Transverse colon (tissue), 4 donors: Measurements from ENCODE around the gene AGAP1. TPM values are rescaled to one million over a fixed set of nuclear protein-coding genes. Genes with fewer than 3 reads are reported as not detected.

Source experiments
- DNase-seq: peaks from one replicate; pipeline ENCODE4 v3.0.0-alpha.2; 2019
- H3K27ac ChIP-seq, 4 donors: fragments of 200-600 bp; sonication (generic); 2 replicates each; pipeline ENCODE4 v1.5.1; 2016 to 2018; ENCODE audit warnings: inconsistent platforms in 4 of 4
- H3K27me3 ChIP-seq: fragments of 200-600 bp; sonication (generic); 2 replicates; pipeline ENCODE4 v1.5.1; 2017; ENCODE audit warnings: inconsistent platforms
- H3K36me3 ChIP-seq, 4 donors: fragments of 200-600 bp; sonication (generic); 2 replicates each; pipeline ENCODE4 v1.5.1; 2017 to 2019; ENCODE audit warnings: inconsistent platforms in 4 of 4
- H3K4me1 ChIP-seq, 4 donors: fragments of 200-600 bp; sonication (generic); 2 replicates each; pipeline ENCODE4 v1.5.1; 2017 to 2020; ENCODE audit warnings: inconsistent platforms in 4 of 4
- H3K4me3 ChIP-seq, 4 donors: fragments of 200-600 bp; sonication (generic); 1 replicate in 1 of 4; 2 replicates in 3 of 4; pipeline versions ENCODE4 v1.5.1 to v1.6.1; 2017 to 2019; ENCODE audit warnings: inconsistent platforms in 4 of 4
- H3K9me3 ChIP-seq, 2 donors: fragments of 200-600 bp; sonication (generic); 2 replicates each; pipeline ENCODE4 v1.5.1; 2017 to 2019; ENCODE audit warnings: inconsistent platforms in 2 of 2
- CTCF ChIP-seq, 5 experiments: fragments of 200-600 bp in 3 of 5; fragments of 450-650 bp in 2 of 5; sonication (generic) in 3 of 5; IDR thresholded peaks; 1 replicate in 2 of 5; 2 replicates in 3 of 5; pipeline ENCODE4 v1.5.1; 2016 to 2017; ENCODE audit warnings: antibody characterized with exemption in 5 of 5, inconsistent platforms in 3 of 5, mild to moderate bottlenecking in 2 of 5, moderate library complexity in 1 of 5
- EP300 ChIP-seq: sonication (generic); formaldehyde crosslinking; IDR thresholded peaks from one replicate; pipeline ENCODE4 v1.6.1; 2017; ENCODE audit warnings: antibody characterized with exemption, low read depth
- POLR2A ChIP-seq: fragments of 450-650 bp; IDR thresholded peaks from one replicate; pipeline ENCODE4 v1.6.1; 2016; ENCODE audit warnings: antibody characterized with exemption, mild to moderate bottlenecking, moderate library complexity
- POLR2AphosphoS5 ChIP-seq, 3 donors: sonication (generic); formaldehyde crosslinking; IDR thresholded peaks; one replicate each; pipeline ENCODE4 v1.6.1; 2016; ENCODE audit warnings: antibody characterized with exemption in 3 of 3
- WGBS, 2 donors: methylation state at CpG; one replicate each; pipeline ENCODE4 v1.1.5; 2018; ENCODE audit warnings: low coverage in 1 of 2; 5-methylcytosine and 5-hydroxymethylcytosine counted together
- in situ Hi-C, 4 donors: fragments of 200-750 bp; cut with MboI; loops; one replicate each; pipeline versions ENCODE4 v1.15.0 to v1.15.1; 2017; ENCODE audit warnings: low sequenced_read_pairs in 3 of 4, low pct_ligation_motif_present in 1 of 4, low pct_unique_long_range_greater_than_20kb in 1 of 4
- intact Hi-C: fragments of 100-400 bp; cut with DNase I; formaldehyde crosslinking; loops from one replicate; pipeline ENCODE4 v1.15.1; 2023; ENCODE audit warnings: low total_unique reads
- total RNA-seq, 4 donors: library from RNA; depleted of rRNA; stranded (reverse); fragments of >200 nt; gene quantifications; one replicate each; pipeline ENCODE4 v1.1.0, GENCODE V29; 2016

Gene AGAP1
- total RNA-seq, 4 donors from 2014 or later, result 56.1 to 96.9 (median 71.2) TPM

- H3K27me3 ChIP-seq, result no peaks in the 10 kb centered on the region
- DNase-seq, result no peak
- H3K27ac ChIP-seq, result no peak overlapping the region
- H3K9me3 ChIP-seq, result no peaks in the 10 kb centered on the region
- no peaks in the 10 kb centered on the region for H3K4me1 ChIP-seq
- H3K4me3 ChIP-seq, result no peak overlapping the region
- TF ChIP-seq EP300, result no peak
- no peak for TF ChIP-seq CTCF (IDR thresholded peaks at IDR 0.05)
- no peak for TF ChIP-seq POLR2AphosphoS5 (IDR thresholded peaks at IDR 0.05)
- 79 to 90% methylated on average over 2 to 10 of the region's 10 CpGs for WGBS, 2 donors
- in situ Hi-C loops (loop anchor here in 2 of 4 donors (10.0 to 25.0 kb wide), 2 partner anchors 63 to 1200 kb away; no protein-coding TSS in a partner anchor), intact Hi-C loops (no loop called here)
- H3K36me3 ChIP-seq, result no peaks in the 10 kb centered on the region
Observed at GRCh38 chr2:235737396-235737795, 243.6 kb downstream of the AGAP1 start.

GRCh38 chr2:235737840-235738239 is 244.0 kb downstream of the AGAP1 start:
- 92% methylated on average over 10 of the region's 10 CpGs; no CpG with 5 or more reads in 1 of the 2 donors for WGBS, 2 donors
- H3K4me3 ChIP-seq, result no peak overlapping the region
- no peak for TF ChIP-seq CTCF (IDR thresholded peaks at IDR 0.05)
- in situ Hi-C loops (loop anchor here in 2 of 4 donors (10.0 to 25.0 kb wide), 2 partner anchors 63 to 1201 kb away; no protein-coding TSS in a partner anchor), intact Hi-C loops (no loop called here)
- H3K4me1 ChIP-seq, result no peaks in the 10 kb centered on the region
- no peaks in the 10 kb centered on the region for H3K36me3 ChIP-seq
- H3K27ac ChIP-seq, result no peak overlapping the region
- no peaks in the 10 kb centered on the region for H3K27me3 ChIP-seq
- H3K9me3 ChIP-seq, result no peaks in the 10 kb centered on the region
- DNase-seq, result no peak

GRCh38 chr2:235739704-235740415 is 246.0 kb downstream of the AGAP1 start:
- TF ChIP-seq POLR2AphosphoS5 (IDR thresholded peaks at IDR 0.05), result no peak
- TF ChIP-seq CTCF (IDR thresholded peaks at IDR 0.05), result no peak
- TF ChIP-seq EP300, result no peak
- no peak for TF ChIP-seq POLR2A
- Histone ChIP-seq H3K27me3 (no peaks in the 10 kb centered on the region), H3K9me3 (no peaks in the 10 kb centered on the region), H3K27ac (no peak overlapping the region), H3K4me1 (no peaks in the 10 kb centered on the region), H3K4me3 (no peak overlapping the region), H3K36me3 (no peaks in the 10 kb centered on the region)
- 80 to 90% methylated on average over 2 to 29 of the region's 29 CpGs for WGBS, 2 donors
- no peak for DNase-seq
- intact Hi-C loops, result no loop called here
- in situ Hi-C loops, result loop anchor here (10.0 to 25.0 kb wide), 5 partner anchors 65 to 1203 kb away; partner anchors contain the start of gene AGAP1 (in 1 of the 4)

- in situ Hi-C loops, result loop anchor here (10.0 to 25.0 kb wide), 4 partner anchors 136 to 1204 kb away; partner anchors contain the start of gene AGAP1 (in 1 of the 4)
- H3K4me1 ChIP-seq, result no peaks in the 10 kb centered on the region
- no peak overlapping the region for H3K4me3 ChIP-seq
- no peaks in the 10 kb centered on the region for H3K9me3 ChIP-seq
- intact Hi-C loops, result no loop called here
- H3K27ac ChIP-seq, result no peak overlapping the region
- peak; percentile 39 for DNase-seq
- no peaks in the 10 kb centered on the region for H3K36me3 ChIP-seq
- WGBS, 2 donors, result 53% methylated on average over 6 to 9 of the region's 9 CpGs
- no peaks in the 10 kb centered on the region for H3K27me3 ChIP-seq
- no peak for TF ChIP-seq EP300
- peak in 2 of 5 experiments; percentile 20 to 27 for TF ChIP-seq CTCF (IDR thresholded peaks at IDR 0.05)
Observed at GRCh38 chr2:235740821-235741220, 247.0 kb downstream of the AGAP1 start.
